ENCODE data around the gene GALNT10.

GALNT10 gene

GRCh38 chr5:154324033-154324432 lies 133.5 kb downstream of the GALNT10 start:
- no peak for DNase-seq (ENCODE audit: low spot score)

DNA sequence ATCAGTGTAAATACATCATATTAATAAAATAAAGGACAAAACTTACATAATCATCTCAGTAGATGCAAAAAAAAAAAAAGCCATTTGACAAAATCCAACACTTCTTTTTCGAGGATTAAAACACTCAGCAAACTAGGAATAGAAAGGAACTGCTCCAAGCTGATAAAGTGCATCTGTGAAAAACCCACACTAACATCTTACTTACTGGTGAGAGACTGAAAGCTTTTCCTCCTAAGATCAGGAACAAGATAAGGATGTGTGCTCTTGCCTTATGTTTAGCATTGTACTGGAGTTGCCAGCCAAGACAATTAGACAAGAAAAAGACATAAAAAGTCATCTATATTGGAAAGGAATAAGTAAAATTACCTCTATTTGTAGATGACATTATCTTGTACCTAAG lies 135.0 kb downstream of the GALNT10 start:
- DNase-seq (ENCODE audit: low spot score) = no peak

DNA sequence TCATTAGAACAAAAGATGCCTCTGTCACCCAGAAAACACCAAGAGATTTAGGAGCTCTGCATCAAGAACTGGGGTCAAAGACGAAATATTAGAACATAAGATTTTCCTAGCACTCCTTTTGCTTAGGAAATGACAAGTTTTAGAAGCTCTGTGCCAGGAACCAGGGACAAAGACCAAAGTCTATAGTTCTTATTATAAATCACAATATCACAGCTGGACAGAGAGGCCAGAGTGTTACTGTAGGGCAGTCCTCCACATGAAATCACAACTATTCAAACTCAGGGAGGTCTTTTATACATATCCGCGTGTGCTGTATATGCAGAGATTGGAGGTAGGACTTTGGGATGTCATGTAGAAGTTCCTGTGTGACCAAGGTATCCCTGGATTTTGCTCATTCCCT lies 138.5 kb downstream of the GALNT10 start:
- DNase-seq (ENCODE audit: low spot score) = no peak

GRCh38 chr5:154329519-154330040 lies 139.0 kb downstream of the GALNT10 start:
- DNase-seq (ENCODE audit: low spot score) = no peak

DNA sequence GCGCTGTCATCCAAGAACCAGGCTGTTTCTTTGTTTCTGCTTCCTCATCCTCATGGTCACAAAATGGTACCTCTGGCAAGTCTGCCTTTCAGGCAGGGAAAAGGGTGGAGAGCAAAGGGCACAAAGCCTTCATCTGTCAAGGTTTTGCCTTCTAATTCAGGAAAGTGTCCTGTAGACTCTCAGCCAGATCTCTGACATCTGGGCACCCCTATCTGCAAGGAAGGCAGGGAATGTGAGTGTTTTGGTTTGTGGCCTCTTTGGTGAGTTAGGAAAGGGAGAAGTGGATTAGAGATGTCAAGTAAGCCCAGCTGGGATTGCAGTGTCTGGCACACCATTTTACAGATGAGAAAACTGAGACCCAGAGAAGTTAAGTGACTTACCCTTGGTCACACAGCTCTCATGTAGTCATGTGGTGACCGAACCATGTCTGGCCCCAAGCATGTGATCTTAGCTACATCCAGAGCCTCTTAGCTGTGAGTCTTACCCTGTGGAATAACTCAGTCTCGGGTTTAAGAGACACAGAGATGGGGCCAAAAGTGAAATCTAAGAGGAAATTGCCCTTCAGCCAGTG lies 139.6 kb downstream of the GALNT10 start:
- DNase-seq (ENCODE audit: low spot score) = no peak

- no peak for DNase-seq (ENCODE audit: low spot score)
These were observed 140.7 kb downstream of the GALNT10 start for GRCh38 chr5:154331232-154331631.

GRCh38 chr5:154331924-154332323 lies 141.4 kb downstream of the GALNT10 start:
- no peak for DNase-seq (ENCODE audit: low spot score)

GRCh38 chr5:154332451-154332850 lies 141.9 kb downstream of the GALNT10 start:
- no peak for DNase-seq (ENCODE audit: low spot score)

DNA sequence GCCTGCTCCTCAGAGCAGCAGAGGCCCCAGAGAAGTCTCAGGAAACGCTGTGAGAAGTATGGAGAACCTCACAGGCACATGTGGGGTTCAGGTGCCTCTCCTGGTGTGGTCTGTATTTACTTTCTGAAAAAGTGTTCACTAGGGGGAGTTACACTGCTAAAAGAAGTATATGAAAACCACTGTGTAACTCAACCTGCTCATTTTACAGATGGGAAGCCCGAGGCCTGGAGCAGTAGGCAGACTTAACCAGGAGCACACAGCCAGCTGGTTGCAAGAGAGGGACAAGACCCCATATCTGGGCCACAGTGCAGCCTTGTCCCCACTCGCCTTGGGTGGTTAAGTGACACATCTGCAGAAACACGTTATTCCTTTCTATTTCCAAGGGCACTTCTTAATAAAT lies 142.5 kb downstream of the GALNT10 start:
- no peak for DNase-seq (ENCODE audit: low spot score)

GRCh38 chr5:154334406-154335064 lies 144.0 kb downstream of the GALNT10 start:
- no peak for DNase-seq (ENCODE audit: low spot score)

- no peak for DNase-seq (ENCODE audit: low spot score)
These were observed 144.5 kb downstream of the GALNT10 start for GRCh38 chr5:154335065-154335448.

DNA sequence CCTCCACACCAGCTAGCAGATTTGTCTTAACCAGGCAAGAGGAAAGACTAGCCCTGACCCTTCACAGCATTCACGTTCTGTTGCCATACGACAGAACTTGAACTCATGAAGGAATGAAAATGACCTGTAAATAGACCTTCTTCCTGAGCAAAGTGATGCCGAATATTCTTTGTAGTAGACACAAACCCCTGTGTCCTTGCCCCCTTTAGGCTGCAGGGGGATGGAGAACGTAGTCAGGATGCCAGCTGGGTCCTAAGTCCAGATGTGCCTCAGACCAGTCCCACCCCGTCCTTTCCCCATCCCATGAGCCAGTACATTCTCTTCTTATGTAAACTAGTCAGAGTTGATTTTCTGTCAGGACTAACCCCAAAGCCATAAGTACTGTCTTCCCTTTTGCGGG lies 151.1 kb downstream of the GALNT10 start:
- no peak for DNase-seq (ENCODE audit: low spot score)

GRCh38 chr5:154342211-154342610 lies 151.7 kb downstream of the GALNT10 start:
- DNase-seq (ENCODE audit: low spot score) = no peak

DNA sequence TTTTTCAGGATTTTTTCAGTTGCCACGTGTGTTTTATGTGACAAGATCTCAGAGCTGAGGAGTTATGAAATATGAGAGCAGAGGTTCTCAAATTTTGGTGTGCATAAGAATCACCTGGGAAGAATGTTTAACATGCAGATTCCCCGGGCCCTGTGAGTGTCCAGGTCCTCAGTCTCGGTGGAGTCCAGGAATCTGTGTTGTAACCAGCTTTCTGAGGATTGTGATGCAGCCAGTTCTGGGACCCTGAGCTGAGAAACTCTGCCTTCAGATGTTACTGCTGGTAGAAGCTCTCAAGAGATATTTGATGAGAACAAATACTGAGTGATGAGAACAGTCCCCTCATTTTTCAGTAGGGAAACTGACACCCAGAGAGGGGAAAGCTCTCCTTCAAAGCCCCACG lies 152.4 kb downstream of the GALNT10 start:
- no peak for DNase-seq (ENCODE audit: low spot score)

DNA sequence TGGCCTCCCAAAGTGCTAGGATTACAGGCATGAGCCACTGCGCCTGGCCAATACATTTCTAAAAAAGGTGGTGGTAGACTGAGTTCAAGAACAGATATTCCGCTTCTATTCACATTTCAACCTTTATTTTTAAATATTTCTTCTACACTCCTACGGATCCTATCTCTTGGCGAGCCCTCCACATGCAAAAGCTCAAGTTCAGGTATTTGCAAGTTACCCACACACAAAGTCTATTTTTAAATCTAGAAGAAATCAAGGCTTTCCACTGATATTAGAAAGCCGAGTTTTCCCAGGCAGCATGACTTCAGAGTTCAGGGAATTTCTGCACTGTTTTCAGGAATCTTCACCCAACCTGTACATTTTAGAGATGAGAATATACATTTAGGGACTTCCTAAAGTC lies 153.9 kb downstream of the GALNT10 start:
- no peak for DNase-seq (ENCODE audit: low spot score)

- no peak for DNase-seq (ENCODE audit: low spot score)
These were observed 154.9 kb downstream of the GALNT10 start for GRCh38 chr5:154345255-154345952.

DNA sequence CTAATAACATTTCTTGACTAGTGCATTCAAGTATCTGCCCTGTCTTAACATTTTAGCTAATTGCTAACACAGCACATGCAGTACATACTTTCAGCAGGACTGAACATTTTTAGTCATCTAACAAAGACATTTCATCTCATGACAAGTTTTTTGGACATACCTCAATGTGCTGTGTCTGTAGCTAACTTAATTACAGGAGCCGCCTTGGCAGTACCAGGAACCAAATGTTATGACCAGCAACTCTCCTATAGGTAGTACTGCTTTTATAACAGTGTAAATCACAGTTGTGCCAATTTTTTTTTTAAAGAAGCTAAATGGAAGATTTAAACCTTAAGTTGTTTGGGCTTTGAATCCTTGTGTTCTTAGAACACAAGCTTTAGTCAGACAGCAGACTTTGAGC lies 155.9 kb downstream of the GALNT10 start:
- no peak for DNase-seq (ENCODE audit: low spot score)

DNA sequence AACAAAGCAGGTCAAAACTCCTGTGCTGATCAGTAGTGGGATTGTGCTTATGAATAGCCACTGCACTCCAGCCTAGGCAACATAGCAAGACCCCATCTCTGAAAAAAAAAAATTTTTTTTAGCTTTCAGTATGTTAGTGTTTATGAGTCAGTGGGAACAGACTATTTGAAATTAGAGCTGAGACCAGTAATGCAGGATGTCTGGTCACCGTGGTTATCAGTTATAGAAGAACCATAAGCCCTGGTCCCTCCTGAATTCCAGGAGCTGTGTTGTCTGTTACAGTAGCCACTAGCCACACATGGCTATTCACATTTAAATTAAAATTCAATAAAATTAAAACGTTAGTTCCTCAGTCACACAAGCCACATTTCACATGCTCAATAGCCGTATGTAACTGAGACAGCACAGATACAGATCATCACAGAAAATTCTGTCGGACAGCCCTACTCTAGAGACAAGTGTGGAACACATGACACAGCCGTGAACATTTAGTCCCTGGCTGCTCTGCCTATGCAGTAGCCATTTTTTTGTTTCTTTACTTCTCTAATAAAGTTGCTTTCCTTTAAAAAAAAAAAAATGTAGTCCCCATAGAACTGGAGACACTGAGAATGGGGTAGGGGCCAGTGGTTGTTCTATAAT lies 159.2 kb downstream of the GALNT10 start:
- DNase-seq (ENCODE audit: low spot score) = no peak

DNA sequence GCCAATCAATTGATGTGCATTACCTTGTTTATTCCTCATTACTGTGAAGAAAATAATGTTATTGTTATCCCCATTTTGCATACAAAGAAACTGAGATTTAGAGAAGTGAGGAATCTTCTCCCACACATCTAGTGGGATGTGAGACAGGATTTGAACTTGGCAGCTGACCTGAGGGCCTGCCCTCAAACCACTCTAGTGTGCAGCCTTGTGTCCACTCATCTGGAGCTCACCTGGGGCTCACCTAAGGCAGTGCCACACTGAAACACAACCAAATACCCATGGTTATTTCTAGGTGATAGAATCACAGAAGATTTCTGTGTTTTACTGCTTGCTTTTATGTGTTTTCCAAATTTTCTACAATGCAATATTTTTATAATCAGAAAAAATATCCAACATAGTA lies 160.6 kb downstream of the GALNT10 start:
- DNase-seq (ENCODE audit: low spot score) = no peak

GRCh38 chr5:154351566-154351965 lies 161.0 kb downstream of the GALNT10 start:
- DNase-seq (ENCODE audit: low spot score) = no peak

DNA sequence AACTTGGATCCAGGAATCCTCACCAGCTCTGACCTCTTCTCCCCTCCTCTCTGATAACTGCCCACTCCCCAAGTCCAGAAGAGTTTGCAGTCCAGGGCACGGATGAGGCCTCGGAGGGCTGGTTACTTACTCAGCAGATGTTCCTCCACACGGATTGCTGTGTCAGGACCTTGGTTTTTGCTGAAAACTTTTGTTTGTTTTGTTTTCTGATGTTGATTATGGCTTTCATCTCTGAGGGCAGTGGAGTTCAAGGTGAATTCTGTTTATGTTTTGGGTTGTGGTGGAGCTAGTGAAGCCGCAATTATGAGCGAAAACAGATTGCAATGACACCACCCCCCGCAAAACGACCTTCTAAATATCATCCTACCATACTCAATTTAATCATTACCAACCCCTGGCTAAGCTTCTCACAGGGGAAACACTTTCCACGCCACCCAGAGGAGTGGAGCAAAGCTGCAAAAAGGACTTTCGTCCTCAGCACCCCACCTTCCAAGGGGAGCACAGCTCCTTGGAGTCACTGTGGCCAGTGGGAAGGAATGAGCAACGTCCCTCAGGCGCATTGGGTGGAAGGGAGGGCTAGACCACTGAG lies 162.5 kb downstream of the GALNT10 start:
- DNase-seq (ENCODE audit: low spot score) = no peak

DNA sequence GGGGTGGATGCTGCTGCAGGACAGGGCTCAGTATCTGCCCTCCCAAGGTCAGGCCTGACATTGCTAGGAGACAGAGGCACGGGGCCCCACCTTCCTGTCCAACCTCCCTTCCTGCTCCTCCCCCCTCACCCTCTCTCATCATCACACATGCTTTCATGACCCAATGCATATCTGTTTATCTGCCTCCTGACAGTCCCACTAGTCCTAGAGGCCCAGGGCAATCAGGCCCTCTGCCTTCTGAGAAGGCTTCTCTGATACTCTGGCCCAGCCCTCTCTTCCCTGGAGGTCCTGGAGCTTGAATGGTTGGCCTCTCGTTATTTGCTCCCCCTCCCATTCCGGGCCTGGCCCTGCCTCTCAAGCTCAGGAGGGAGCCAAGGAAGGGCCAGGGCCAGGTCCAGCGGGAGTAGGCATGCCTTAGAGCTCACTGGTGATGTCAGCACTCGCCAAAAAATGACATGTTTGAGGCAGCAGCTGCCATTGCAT lies 164.6 kb downstream of the GALNT10 start:
- DNase-seq (ENCODE audit: low spot score) = no peak
